ENCODE results near the gene OS9. TPM values are rescaled to one million over a fixed set of nuclear protein-coding genes. Genes with fewer than 3 reads are reported as not detected.
A peak's percentile ranks its signal among the peaks of the same experiment; 100 is the strongest.

OS9 gene
- total and polyA plus RNA-seq, 9 of the 15 experiments (the other 6 are each of a cell fraction or from before 2014, with no cell fraction given), result 4.6 to 105 (median 89.5) TPM

DNA sequence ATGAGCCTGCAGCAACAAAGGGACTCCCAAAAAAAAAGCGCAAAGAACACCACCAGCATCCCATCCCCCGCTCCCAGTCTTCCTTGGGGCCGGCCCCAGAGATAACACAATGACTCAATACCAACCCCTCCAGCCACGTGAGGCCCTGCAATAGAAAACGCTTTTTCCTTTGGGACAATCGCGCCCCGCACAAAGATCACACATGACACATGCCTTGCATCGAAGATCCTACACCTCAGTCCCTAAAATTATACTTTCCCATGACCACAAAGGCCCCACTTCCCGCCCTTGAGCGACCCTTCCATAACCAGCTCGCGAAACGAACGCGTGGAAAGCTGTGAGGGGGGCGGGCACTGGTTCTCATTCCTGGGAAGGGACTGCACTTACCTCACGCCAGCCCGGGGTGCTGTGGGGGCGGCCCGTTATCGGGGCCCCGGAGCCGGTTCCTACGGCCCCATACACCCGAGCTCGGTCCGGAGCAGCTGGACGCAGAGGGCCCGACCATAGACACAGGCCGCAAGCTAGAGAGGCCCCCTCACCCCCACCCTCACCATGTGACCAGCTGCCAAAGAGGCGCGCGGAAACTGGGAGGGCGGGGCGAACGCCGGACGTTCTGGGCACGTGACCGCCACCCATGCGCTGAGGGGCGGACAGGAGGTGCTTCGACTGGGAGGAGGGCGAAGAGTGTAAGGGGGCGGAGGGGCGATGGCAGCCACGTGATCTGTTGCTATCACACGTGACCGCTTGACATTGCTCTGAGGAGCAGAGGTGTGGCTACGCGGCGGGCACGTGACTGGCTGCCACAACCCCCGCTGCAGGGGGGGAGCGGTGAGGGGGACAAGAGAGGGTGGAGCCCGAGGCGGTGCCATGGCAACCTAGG is 58.1 kb downstream of the OS9 start, which contains the start of gene CDK4 (continued):
- TF ChIP-seq, protein P1, sequence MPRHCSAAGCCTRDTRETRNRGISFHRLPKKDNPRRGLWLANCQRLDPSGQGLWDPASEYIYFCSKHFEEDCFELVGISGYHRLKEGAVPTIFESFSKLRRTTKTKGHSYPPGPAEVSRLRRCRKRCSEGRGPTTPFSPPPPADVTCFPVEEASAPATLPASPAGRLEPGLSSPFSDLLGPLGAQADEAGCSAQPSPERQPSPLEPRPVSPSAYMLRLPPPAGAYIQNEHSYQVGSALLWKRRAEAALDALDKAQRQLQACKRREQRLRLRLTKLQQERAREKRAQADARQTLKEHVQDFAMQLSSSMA (CRISPR knock-in tag; IDR thresholded peaks at IDR 0.05), result no peak; the same call in 1 of the 2 replicates
- no peak for TF ChIP-seq ZNF165 (CRISPR knock-in tag; IDR thresholded peaks at IDR 0.05; ENCODE audit: borderline replicate concordance)
- TF ChIP-seq ZNF133 (CRISPR knock-in tag; IDR thresholded peaks at IDR 0.05), result no peak
- peak; percentile 64; the same call in 1 of the 2 replicates for TF ChIP-seq MTA1 (IDR thresholded peaks at IDR 0.05; ENCODE audit: borderline replicate concordance)
- peak; percentile 90 for TF ChIP-seq TAF9B (IDR thresholded peaks at IDR 0.05; ENCODE audit: partially characterized antibody)
- no peak; the same call in 1 of the 2 replicates for TF ChIP-seq ZNF197 (CRISPR knock-in tag; IDR thresholded peaks at IDR 0.05; ENCODE audit: low read depth)
- TF ChIP-seq, protein P2, sequence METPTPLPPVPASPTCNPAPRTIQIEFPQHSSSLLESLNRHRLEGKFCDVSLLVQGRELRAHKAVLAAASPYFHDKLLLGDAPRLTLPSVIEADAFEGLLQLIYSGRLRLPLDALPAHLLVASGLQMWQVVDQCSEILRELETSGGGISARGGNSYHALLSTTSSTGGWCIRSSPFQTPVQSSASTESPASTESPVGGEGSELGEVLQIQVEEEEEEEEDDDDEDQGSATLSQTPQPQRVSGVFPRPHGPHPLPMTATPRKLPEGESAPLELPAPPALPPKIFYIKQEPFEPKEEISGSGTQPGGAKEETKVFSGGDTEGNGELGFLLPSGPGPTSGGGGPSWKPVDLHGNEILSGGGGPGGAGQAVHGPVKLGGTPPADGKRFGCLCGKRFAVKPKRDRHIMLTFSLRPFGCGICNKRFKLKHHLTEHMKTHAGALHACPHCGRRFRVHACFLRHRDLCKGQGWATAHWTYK (CRISPR knock-in tag; IDR thresholded peaks at IDR 0.05), result peak; percentile 13; the same call in 1 of the 2 replicates
- TF ChIP-seq MYC (IDR thresholded peaks at IDR 0.05; ENCODE audit: low read depth, low read length), result peak; percentile 89
- TF ChIP-seq MYC (CRISPR knock-in tag; IDR thresholded peaks at IDR 0.05; ENCODE audit: borderline replicate concordance, low read depth), result peak; percentile 98
- TF ChIP-seq, protein P3, sequence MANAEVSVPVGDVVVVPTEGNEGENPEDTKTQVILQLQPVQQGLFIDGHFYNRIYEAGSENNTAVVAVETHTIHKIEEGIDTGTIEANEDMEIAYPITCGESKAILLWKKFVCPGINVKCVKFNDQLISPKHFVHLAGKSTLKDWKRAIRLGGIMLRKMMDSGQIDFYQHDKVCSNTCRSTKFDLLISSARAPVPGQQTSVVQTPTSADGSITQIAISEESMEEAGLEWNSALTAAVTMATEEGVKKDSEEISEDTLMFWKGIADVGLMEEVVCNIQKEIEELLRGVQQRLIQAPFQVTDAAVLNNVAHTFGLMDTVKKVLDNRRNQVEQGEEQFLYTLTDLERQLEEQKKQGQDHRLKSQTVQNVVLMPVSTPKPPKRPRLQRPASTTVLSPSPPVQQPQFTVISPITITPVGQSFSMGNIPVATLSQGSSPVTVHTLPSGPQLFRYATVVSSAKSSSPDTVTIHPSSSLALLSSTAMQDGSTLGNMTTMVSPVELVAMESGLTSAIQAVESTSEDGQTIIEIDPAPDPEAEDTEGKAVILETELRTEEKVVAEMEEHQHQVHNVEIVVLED (CRISPR knock-in tag; IDR thresholded peaks at IDR 0.05), result peak; percentile 72
- TF ChIP-seq, protein P4, sequence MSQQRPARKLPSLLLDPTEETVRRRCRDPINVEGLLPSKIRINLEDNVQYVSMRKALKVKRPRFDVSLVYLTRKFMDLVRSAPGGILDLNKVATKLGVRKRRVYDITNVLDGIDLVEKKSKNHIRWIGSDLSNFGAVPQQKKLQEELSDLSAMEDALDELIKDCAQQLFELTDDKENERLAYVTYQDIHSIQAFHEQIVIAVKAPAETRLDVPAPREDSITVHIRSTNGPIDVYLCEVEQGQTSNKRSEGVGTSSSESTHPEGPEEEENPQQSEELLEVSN (IDR thresholded peaks at IDR 0.05; ENCODE audit: borderline replicate concordance in 1 of 2, extremely low read depth in 1 of 2, insufficient read depth in 1 of 2, insufficient read length in 1 of 2, low read depth in 1 of 2, low read length in 1 of 2, poor library complexity in 1 of 2, severe bottlenecking in 1 of 2), result peak; percentile 93 to 95
- peak; percentile 14 for TF ChIP-seq POU5F1 (IDR thresholded peaks at IDR 0.05; ENCODE audit: borderline replicate concordance, low read depth, low read length, partially characterized antibody)
- TF ChIP-seq, protein P5, sequence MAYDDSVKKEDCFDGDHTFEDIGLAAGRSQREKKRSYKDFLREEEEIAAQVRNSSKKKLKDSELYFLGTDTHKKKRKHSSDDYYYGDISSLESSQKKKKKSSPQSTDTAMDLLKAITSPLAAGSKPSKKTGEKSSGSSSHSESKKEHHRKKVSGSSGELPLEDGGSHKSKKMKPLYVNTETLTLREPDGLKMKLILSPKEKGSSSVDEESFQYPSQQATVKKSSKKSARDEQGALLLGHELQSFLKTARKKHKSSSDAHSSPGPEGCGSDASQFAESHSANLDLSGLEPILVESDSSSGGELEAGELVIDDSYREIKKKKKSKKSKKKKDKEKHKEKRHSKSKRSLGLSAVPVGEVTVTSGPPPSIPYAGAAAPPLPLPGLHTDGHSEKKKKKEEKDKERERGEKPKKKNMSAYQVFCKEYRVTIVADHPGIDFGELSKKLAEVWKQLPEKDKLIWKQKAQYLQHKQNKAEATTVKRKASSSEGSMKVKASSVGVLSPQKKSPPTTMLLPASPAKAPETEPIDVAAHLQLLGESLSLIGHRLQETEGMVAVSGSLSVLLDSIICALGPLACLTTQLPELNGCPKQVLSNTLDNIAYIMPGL (CRISPR knock-in tag; IDR thresholded peaks at IDR 0.05), result peak; percentile 80; the same call in 1 of the 2 replicates
- TF ChIP-seq ZNF780A (CRISPR knock-in tag; IDR thresholded peaks at IDR 0.05), result no peak
- TF ChIP-seq, protein P6, sequence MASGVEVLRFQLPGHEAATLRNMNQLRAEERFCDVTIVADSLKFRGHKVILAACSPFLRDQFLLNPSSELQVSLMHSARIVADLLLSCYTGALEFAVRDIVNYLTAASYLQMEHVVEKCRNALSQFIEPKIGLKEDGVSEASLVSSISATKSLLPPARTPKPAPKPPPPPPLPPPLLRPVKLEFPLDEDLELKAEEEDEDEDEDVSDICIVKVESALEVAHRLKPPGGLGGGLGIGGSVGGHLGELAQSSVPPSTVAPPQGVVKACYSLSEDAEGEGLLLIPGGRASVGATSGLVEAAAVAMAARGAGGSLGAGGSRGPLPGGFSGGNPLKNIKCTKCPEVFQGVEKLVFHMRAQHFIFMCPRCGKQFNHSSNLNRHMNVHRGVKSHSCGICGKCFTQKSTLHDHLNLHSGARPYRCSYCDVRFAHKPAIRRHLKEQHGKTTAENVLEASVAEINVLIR (CRISPR knock-in tag; IDR thresholded peaks at IDR 0.05), result no peak
- TF ChIP-seq ZNF143 (CRISPR knock-in tag; IDR thresholded peaks at IDR 0.05), result no peak
- TF ChIP-seq SREBF2 (CRISPR knock-in tag; IDR thresholded peaks at IDR 0.05), result peak; percentile 62; the same call in 1 of the 2 replicates
- peak; percentile 75 for TF ChIP-seq EP300 (IDR thresholded peaks at IDR 0.05; ENCODE audit: low read length)
- TF ChIP-seq PHB2 (IDR thresholded peaks at IDR 0.05; ENCODE audit: low read depth), result 0 out of 2 replicates have a peak, but pooled peaks have one; percentile 30
